NT2/D1 (cell line): ENCODE data around the gene BICD2.

Source experiments
- DNase-seq: peaks from one replicate; pipeline ENCODE4 v3.0.0-alpha.2; 2011; ENCODE audit warnings: low read depth, low spot score
- H3K27me3 ChIP-seq: 2 replicates; pipeline ENCODE4 v1.6.0; 2011; ENCODE audit warnings: mild to moderate bottlenecking; ENCODE audit not compliant: insufficient read length, insufficient read depth
- H3K36me3 ChIP-seq: 2 replicates; pipeline ENCODE4 v1.6.1; 2011; ENCODE audit warnings: mild to moderate bottlenecking, low read length, mixed read lengths; ENCODE audit not compliant: insufficient read depth, insufficient read length
- H3K4me1 ChIP-seq: 2 replicates; pipeline ENCODE4 v1.5.1; 2011; ENCODE audit not compliant: insufficient read depth, insufficient read length
- H3K4me3 ChIP-seq: 2 replicates; pipeline ENCODE4 v1.5.1; 2011; ENCODE audit warnings: low read depth; ENCODE audit not compliant: insufficient read length
- H3K9ac ChIP-seq: 2 replicates; pipeline ENCODE4 v1.6.0; 2011; ENCODE audit warnings: low read depth; ENCODE audit not compliant: insufficient read length
- H3K9me3 ChIP-seq: 2 replicates; pipeline ENCODE4 v1.5.1; 2011; ENCODE audit warnings: mild to moderate bottlenecking, low read length; ENCODE audit not compliant: insufficient read depth
- SUZ12 ChIP-seq: IDR thresholded peaks from 2 replicates; pipeline ENCODE4 v1.6.1; 2011; ENCODE audit not compliant: insufficient read length, insufficient read depth; ENCODE audit errors: extremely low read depth
- YY1 ChIP-seq: IDR thresholded peaks from 2 replicates; pipeline ENCODE4 v1.6.1; 2011; ENCODE audit not compliant: insufficient read length, insufficient read depth
- ZNF274 ChIP-seq: IDR thresholded peaks from 2 replicates; pipeline ENCODE4 v1.6.1; 2011; ENCODE audit warnings: mild to moderate bottlenecking, low read depth, low read length

The BICD2 gene

DNA sequence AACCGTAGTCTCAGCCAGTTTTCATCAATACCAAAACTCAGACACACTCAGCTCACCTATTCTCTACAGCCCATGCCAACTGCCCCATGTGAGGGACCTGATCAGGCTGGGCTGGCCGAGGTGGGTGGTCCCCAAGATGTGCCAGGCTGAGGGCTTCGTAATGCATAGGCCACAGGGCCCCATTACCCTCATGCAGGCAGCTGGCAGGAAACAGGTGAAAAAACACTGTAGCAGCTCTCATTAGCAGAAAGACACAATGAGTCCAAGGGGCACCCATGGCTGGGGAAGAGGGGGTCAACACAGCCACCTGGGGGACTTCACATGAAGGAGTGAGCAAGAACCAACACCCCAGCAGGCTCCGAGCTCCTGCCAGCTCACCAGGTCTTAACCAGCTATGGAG, 102.9 kb downstream of the BICD2 start:
- no peak for TF ChIP-seq YY1
- TF ChIP-seq ZNF274 = no peak
- no peak for TF ChIP-seq SUZ12
- no peak overlapping the region for H3K9ac ChIP-seq
- peaks cover 13% of the 10 kb centered on the region for H3K4me1 ChIP-seq
- no peak overlapping the region for H3K4me3 ChIP-seq
- H3K36me3 ChIP-seq = peaks cover 50% of the 10 kb centered on the region
- H3K27me3 ChIP-seq = no peaks in the 10 kb centered on the region
- no peaks in the 10 kb centered on the region for H3K9me3 ChIP-seq
- DNase-seq = no peak
